ENCODE measurements around the gene NR3C2. TPM values are rescaled to one million over a fixed set of nuclear protein-coding genes. Genes with fewer than 3 reads are reported as not detected.
A peak's percentile ranks its signal among the peaks of the same experiment; 100 is the strongest.

Gene NR3C2
- total RNA-seq, 1 donor from 2014 or later, result 16.7 TPM

DNA sequence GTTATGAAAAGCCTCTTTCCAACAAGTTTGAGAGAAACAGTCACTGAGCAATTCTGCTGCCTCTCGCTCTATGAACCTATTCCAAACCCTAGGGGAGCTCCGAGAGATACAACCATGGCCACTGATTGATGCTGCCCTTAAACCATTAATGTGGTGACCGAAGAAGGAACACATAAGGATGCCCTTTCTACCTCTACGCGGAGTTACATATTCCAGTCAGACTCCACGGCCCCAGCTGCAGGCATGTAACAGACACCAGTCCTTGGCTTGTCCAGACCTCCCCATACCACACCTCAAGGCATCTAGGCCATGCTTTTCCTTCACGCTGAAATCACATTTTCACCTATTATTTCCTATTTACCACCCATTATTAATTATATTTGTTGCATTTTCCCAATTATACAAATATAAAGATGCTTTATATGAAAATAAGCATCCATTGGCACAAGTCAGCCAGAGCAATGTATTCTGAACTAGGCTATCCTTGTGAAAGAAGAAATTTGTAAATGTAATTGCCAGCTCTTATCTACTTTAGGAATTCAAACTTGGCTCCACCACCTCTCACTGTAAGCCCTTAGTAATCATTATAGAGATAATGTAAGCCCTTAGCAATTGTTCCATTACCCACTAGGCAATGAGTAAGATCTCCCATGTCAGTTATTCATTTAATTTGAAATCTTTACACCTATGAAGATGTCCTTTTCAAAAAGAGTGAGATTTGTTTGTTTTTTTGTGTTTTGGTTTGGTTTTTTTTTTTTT, 338.4 kb downstream of the NR3C2 start:
- Histone ChIP-seq H3K27me3 (ENCODE audit: control insufficient read depth in 3 of 3, insufficient read depth in 3 of 3, low read length in 3 of 3) (no peaks in the 10 kb centered on the region), H3K4me3 (ENCODE audit: low read length in 3 of 3) (no peak overlapping the region), H3K9ac (ENCODE audit: low read depth in 1 of 3, low read length in 3 of 3) (no peak overlapping the region), H3K4me1 (ENCODE audit: control insufficient read depth in 3 of 3, insufficient read depth in 3 of 3, low read length in 3 of 3) (no peaks in the 10 kb centered on the region), H3K27ac (ENCODE audit: low read depth, low read length) (no peak overlapping the region), H3K36me3 (ENCODE audit: control insufficient read depth in 3 of 3, insufficient read depth in 3 of 3, low read length in 3 of 3) (peaks cover 7 to 13% (median 8%) of the 10 kb centered on the region in 3 donors), H3K9me3 (ENCODE audit: control insufficient read depth in 3 of 3, low read length in 3 of 3) (no peaks in the 10 kb centered on the region)

DNA sequence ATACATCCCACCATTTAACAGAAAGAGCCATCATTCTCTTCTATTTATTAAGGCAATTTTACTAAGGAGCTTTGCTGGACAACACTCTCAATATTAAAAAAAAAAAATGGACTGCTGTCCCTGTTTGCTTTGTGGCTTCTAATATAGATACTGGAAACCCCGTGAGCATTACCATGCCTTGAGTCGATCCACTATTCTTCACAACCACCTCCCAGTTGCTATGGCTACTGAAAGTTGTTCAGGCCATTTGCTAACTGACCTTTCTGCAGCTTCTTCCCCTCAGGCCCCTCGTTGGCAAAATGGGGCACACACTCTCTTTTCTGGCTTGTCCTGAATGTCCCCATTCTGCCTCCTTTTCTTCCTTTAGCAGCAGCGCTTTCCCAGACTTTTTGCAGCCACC, 340.4 kb downstream of the NR3C2 start:
- H3K4me3 ChIP-seq (ENCODE audit: low read length in 3 of 3), result no peak overlapping the region
- no peaks in the 10 kb centered on the region for H3K4me1 ChIP-seq (ENCODE audit: control insufficient read depth in 3 of 3, insufficient read depth in 3 of 3, low read length in 3 of 3)
- H3K36me3 ChIP-seq (ENCODE audit: control insufficient read depth in 3 of 3, insufficient read depth in 3 of 3, low read length in 3 of 3), result peaks cover 3 to 7% (median 5%) of the 10 kb centered on the region in 3 donors
- H3K27ac ChIP-seq (ENCODE audit: low read depth, low read length), result no peak overlapping the region
- H3K27me3 ChIP-seq (ENCODE audit: control insufficient read depth in 3 of 3, insufficient read depth in 3 of 3, low read length in 3 of 3), result no peaks in the 10 kb centered on the region
- no peaks in the 10 kb centered on the region for H3K9me3 ChIP-seq (ENCODE audit: control insufficient read depth in 3 of 3, low read length in 3 of 3)
- no peak overlapping the region for H3K9ac ChIP-seq (ENCODE audit: low read depth in 1 of 3, low read length in 3 of 3)

DNA sequence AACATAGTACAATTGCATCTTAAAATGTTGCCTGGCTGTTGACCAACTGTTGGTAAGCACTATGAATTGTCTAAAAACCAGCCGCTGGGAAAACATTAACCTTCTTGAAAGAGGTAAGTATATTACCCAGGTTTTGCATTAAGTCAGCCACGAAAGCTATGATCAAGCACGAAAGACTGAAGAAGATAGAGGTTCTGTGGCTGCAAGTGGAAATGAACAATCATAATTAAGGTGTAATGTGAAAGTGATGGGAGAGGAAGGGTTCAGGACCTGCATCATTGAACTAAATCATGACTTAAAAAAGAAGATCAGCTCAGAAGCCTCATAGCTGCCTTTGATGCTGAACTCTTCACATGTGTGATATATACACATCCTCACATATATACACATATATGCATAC, 341.0 kb downstream of the NR3C2 start:
- H3K9ac ChIP-seq (ENCODE audit: low read depth in 1 of 3, low read length in 3 of 3), result no peak overlapping the region
- H3K27me3 ChIP-seq (ENCODE audit: control insufficient read depth in 3 of 3, insufficient read depth in 3 of 3, low read length in 3 of 3), result no peaks in the 10 kb centered on the region
- H3K27ac ChIP-seq (ENCODE audit: low read depth, low read length), result no peak overlapping the region
- no peaks in the 10 kb centered on the region for H3K4me1 ChIP-seq (ENCODE audit: control insufficient read depth in 3 of 3, insufficient read depth in 3 of 3, low read length in 3 of 3)
- no peak overlapping the region for H3K4me3 ChIP-seq (ENCODE audit: low read length in 3 of 3)
- peaks cover 3 to 7% (median 5%) of the 10 kb centered on the region in 3 donors for H3K36me3 ChIP-seq (ENCODE audit: control insufficient read depth in 3 of 3, insufficient read depth in 3 of 3, low read length in 3 of 3)
- H3K9me3 ChIP-seq (ENCODE audit: control insufficient read depth in 3 of 3, low read length in 3 of 3), result no peaks in the 10 kb centered on the region

DNA sequence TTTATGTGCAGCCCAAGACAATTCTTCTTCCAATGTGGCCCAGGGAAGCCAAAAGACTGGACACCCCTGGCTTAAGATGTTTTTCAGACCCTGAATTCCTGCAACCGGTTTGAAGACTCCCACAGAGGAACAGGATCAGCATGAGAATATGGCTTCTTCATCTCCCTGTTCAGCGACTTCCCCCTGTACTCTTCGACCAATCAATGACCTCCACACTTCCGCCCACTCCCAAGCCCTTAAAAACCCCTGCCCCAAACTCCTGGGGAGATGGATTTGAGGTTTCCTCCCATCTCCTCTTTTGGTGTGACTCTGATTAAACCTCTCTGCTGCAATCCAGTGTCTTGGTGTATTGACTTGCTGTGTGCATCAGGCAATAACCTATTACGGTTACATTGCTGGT, 344.4 kb downstream of the NR3C2 start:
- Histone ChIP-seq H3K4me3 (ENCODE audit: low read length in 3 of 3) (no peak overlapping the region), H3K27me3 (ENCODE audit: control insufficient read depth in 3 of 3, insufficient read depth in 3 of 3, low read length in 3 of 3) (no peaks in the 10 kb centered on the region), H3K36me3 (ENCODE audit: control insufficient read depth in 3 of 3, insufficient read depth in 3 of 3, low read length in 3 of 3) (peaks cover 2 to 4% (median 3%) of the 10 kb centered on the region in 3 donors), H3K4me1 (ENCODE audit: control insufficient read depth in 3 of 3, insufficient read depth in 3 of 3, low read length in 3 of 3) (peaks cover 5 to 10% (median 6%) of the 10 kb centered on the region in 3 donors), H3K9ac (ENCODE audit: low read depth in 1 of 3, low read length in 3 of 3) (no peak overlapping the region), H3K9me3 (ENCODE audit: control insufficient read depth in 3 of 3, low read length in 3 of 3) (no peaks in the 10 kb centered on the region), H3K27ac (ENCODE audit: low read depth, low read length) (no peak overlapping the region)

DNA sequence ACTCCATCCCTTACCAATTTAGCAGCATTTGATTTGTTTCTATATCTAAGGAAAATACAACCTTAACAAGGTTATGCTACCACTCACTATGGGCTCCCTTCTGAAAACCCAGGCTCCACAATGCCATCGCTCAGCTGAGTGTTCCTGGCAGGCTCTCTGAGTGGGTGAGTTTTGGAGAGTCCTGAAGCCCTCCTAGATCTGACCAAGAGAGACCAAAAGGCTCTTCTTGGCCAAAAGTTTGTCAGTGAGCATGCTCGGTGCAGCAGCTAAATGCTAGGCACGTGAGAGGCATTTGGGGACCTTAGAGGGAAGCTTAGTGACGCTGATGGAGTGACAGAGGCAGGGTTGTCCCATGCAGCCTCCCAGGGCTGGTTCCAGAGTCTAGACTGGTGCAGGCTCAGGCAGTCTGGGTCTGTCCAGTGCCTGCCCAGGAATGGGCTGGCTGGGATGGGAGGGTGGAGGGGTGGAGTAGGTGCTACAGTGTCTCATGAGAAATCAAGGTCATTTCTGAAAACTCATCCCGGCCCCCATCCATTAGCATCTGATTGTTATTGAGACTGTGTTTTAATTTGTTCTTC, 346.8 kb downstream of the NR3C2 start:
- Histone ChIP-seq H3K4me3 (ENCODE audit: low read length in 3 of 3) (no peak overlapping the region), H3K9me3 (ENCODE audit: control insufficient read depth in 3 of 3, low read length in 3 of 3) (no peaks in the 10 kb centered on the region), H3K27me3 (ENCODE audit: control insufficient read depth in 3 of 3, insufficient read depth in 3 of 3, low read length in 3 of 3) (no peaks in the 10 kb centered on the region), H3K36me3 (ENCODE audit: control insufficient read depth in 3 of 3, insufficient read depth in 3 of 3, low read length in 3 of 3) (peaks cover 0 to 3% (median 0%) of the 10 kb centered on the region in 3 donors), H3K9ac (ENCODE audit: low read depth in 1 of 3, low read length in 3 of 3) (no peak overlapping the region), H3K27ac (ENCODE audit: low read depth, low read length) (no peak overlapping the region), H3K4me1 (ENCODE audit: control insufficient read depth in 3 of 3, insufficient read depth in 3 of 3, low read length in 3 of 3) (peaks cover 15 to 27% (median 16%) of the 10 kb centered on the region in 3 donors)

DNA sequence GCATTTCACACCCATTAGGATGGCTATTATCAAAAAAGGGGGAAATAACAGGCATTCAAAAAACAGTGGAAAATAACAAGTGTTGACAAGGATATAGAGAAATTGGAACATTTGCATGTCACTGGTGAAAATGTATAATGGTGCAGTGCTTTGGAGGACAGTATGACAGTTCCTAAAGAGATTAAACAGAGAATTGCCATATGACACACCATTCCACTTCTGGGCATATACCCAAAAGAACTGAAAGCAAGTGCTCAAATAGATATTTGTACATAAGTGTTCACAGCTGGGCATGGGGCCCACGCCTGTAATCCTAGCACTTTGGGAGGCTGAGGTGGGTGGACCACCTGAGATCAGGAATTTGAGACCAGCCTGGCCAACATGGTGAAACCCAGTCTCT, 348.1 kb downstream of the NR3C2 start:
- no peak overlapping the region for H3K27ac ChIP-seq (ENCODE audit: low read depth, low read length)
- peaks cover 15 to 27% (median 16%) of the 10 kb centered on the region in 3 donors for H3K4me1 ChIP-seq (ENCODE audit: control insufficient read depth in 3 of 3, insufficient read depth in 3 of 3, low read length in 3 of 3)

DNA sequence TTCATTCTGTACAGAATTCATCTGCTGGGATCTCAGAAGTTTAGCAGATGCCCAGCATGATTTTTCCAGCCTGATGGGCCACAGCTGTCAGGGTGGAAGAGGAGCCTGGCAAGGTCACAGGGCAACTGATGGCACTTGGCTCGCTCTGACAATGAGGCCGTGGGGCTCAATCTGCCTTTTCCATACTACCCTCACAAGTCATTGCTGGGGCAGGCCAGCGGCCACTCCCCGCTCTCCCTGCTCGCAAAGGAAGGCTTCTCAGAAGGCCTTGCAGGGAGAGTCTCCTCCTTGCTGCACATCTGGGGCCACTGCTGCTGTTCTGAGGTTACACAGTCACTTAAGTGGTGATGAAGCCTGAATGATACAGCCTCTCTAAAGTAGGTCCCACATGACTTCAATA, 349.1 kb downstream of the NR3C2 start:
- H3K9ac ChIP-seq (ENCODE audit: low read depth in 1 of 3, low read length in 3 of 3), result no peak overlapping the region
- H3K27me3 ChIP-seq (ENCODE audit: control insufficient read depth in 3 of 3, insufficient read depth in 3 of 3, low read length in 3 of 3), result no peaks in the 10 kb centered on the region
- H3K4me1 ChIP-seq (ENCODE audit: control insufficient read depth in 3 of 3, insufficient read depth in 3 of 3, low read length in 3 of 3), result peaks cover 15 to 27% (median 16%) of the 10 kb centered on the region in 3 donors
- no peak overlapping the region for H3K4me3 ChIP-seq (ENCODE audit: low read length in 3 of 3)
- no peaks in the 10 kb centered on the region for H3K9me3 ChIP-seq (ENCODE audit: control insufficient read depth in 3 of 3, low read length in 3 of 3)
- peak overlapping the region; percentile 29 for H3K27ac ChIP-seq (ENCODE audit: low read depth, low read length)
- peaks cover 0 to 5% (median 0%) of the 10 kb centered on the region in 3 donors for H3K36me3 ChIP-seq (ENCODE audit: control insufficient read depth in 3 of 3, insufficient read depth in 3 of 3, low read length in 3 of 3)

More for the DNA sequence above, 348.1 kb downstream of the NR3C2 start:
- Histone ChIP-seq H3K27me3 (ENCODE audit: control insufficient read depth in 3 of 3, insufficient read depth in 3 of 3, low read length in 3 of 3) (no peaks in the 10 kb centered on the region), H3K9me3 (ENCODE audit: control insufficient read depth in 3 of 3, low read length in 3 of 3) (no peaks in the 10 kb centered on the region), H3K36me3 (ENCODE audit: control insufficient read depth in 3 of 3, insufficient read depth in 3 of 3, low read length in 3 of 3) (peaks cover 0 to 5% (median 0%) of the 10 kb centered on the region in 3 donors), H3K9ac (ENCODE audit: low read depth in 1 of 3, low read length in 3 of 3) (no peak overlapping the region), H3K4me3 (ENCODE audit: low read length in 3 of 3) (no peak overlapping the region)

DNA sequence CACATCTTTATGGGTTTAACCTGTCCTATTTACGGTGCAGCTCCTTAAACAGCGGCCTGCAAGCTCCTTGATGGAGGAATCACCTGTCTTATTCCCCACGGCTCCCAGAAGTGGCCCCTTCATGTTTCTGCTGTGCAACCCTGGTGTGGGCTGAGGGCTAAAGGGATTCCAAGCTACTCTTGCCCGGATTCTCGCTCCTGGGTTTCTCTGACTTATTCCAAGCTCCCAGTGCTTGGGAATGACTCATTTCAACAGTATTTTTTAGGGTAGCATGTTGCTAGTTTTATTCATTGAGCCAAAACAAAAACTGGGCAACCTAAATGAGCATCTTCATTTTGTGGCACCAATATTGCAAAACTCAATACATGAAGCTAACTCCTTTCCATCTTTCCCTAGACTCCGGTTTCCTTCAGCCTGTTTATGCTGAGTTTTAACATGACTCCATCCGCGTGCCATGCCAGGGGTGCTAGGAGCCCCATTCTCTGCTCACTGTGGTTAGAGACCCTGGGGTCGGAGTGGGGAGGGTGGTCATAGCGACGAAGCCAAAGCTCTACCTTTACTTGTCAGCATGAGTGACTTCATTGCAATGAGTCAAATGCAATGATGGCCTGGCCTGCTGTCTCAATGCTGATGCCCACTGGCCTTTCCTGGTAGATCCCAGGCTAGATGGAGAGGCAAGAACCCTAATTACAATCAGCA, 349.7 kb downstream of the NR3C2 start:
- H3K9ac ChIP-seq (ENCODE audit: low read depth in 1 of 3, low read length in 3 of 3), result no peak overlapping the region
- H3K27ac ChIP-seq (ENCODE audit: low read depth, low read length), result no peak overlapping the region
- H3K27me3 ChIP-seq (ENCODE audit: control insufficient read depth in 3 of 3, insufficient read depth in 3 of 3, low read length in 3 of 3), result no peaks in the 10 kb centered on the region
- H3K4me3 ChIP-seq (ENCODE audit: low read length in 3 of 3), result no peak overlapping the region
- H3K9me3 ChIP-seq (ENCODE audit: control insufficient read depth in 3 of 3, low read length in 3 of 3), result no peaks in the 10 kb centered on the region
- H3K4me1 ChIP-seq (ENCODE audit: control insufficient read depth in 3 of 3, insufficient read depth in 3 of 3, low read length in 3 of 3), result peaks cover 15 to 27% (median 16%) of the 10 kb centered on the region in 3 donors
- H3K36me3 ChIP-seq (ENCODE audit: control insufficient read depth in 3 of 3, insufficient read depth in 3 of 3, low read length in 3 of 3), result peaks cover 0 to 5% (median 0%) of the 10 kb centered on the region in 3 donors

DNA sequence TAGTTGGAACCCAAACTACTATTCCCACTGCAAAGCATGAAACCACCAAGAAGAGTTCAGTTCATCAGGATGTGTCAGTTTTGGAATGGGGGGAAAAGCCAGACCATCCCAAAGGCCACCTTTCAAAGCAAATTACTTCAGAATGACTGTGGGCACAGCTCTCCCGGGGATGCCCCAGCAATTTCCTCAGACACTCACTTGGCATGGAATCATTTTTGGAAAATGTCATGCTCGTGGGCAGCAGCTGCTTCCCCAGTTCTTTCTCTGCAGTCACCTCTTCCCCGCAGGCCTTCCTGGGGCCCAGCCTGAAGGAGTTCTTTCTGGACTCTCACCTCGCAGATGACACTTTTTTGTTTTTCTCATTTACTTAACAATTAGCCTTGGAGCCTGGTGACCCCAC, 350.3 kb downstream of the NR3C2 start:
- Histone ChIP-seq H3K9ac (ENCODE audit: low read depth in 1 of 3, low read length in 3 of 3) (no peak overlapping the region), H3K4me1 (ENCODE audit: control insufficient read depth in 3 of 3, insufficient read depth in 3 of 3, low read length in 3 of 3) (peaks cover 15 to 27% (median 16%) of the 10 kb centered on the region in 3 donors), H3K4me3 (ENCODE audit: low read length in 3 of 3) (no peak overlapping the region), H3K27ac (ENCODE audit: low read depth, low read length) (no peak overlapping the region), H3K36me3 (ENCODE audit: control insufficient read depth in 3 of 3, insufficient read depth in 3 of 3, low read length in 3 of 3) (peaks cover 0 to 5% (median 0%) of the 10 kb centered on the region in 3 donors), H3K27me3 (ENCODE audit: control insufficient read depth in 3 of 3, insufficient read depth in 3 of 3, low read length in 3 of 3) (no peaks in the 10 kb centered on the region), H3K9me3 (ENCODE audit: control insufficient read depth in 3 of 3, low read length in 3 of 3) (no peaks in the 10 kb centered on the region)

All from skeletal muscle tissue (tissue), 4 donors.